CD8-positive, alpha-beta memory T cell (primary cell): ENCODE measurements around the gene ARID1A. TPM values are rescaled to one million over a fixed set of nuclear protein-coding genes. Genes with fewer than 3 reads are reported as not detected.

ENCODE experiments used
- CTCF ChIA-PET: fragments of 350-600 bp; sonication (Branson Sonifier 250); formaldehyde crosslinking; loops from one replicate; lab custom pipeline; 2021; ENCODE audit warnings: antibody characterized with exemption; lab: Charles Lee
- POLR2A ChIA-PET: fragments of 350-600 bp; sonication (Branson Sonifier 250); formaldehyde crosslinking; loops from one replicate; lab custom pipeline; 2021; ENCODE audit warnings: antibody characterized with exemption; lab: Charles Lee
- DNase-seq, 5 donors: peaks; one replicate each; pipeline versions ENCODE4 v3.0.0 to v3.0.0-alpha.2; 2020 to 2022; ENCODE audit warnings: mixed read lengths in 1 of 5
- H3K27ac ChIP-seq: one replicate; pipeline ENCODE4 v1.7.0; 2013; ENCODE audit warnings: low read depth, mild to moderate bottlenecking, low read length, moderate library complexity
- H3K27me3 ChIP-seq: 2 replicates; pipeline ENCODE4 v1.7.0; 2013; ENCODE audit warnings: low read length, mild to moderate bottlenecking; ENCODE audit not compliant: insufficient read depth, poor library complexity, severe bottlenecking
- H3K36me3 ChIP-seq: 2 replicates; pipeline ENCODE4 v1.7.0; 2013; ENCODE audit warnings: mild to moderate bottlenecking, low read length, moderate library complexity; ENCODE audit not compliant: insufficient read depth
- H3K4me1 ChIP-seq: 2 replicates; pipeline ENCODE4 v1.7.0; 2013; ENCODE audit warnings: mild to moderate bottlenecking, low read length, moderate library complexity; ENCODE audit not compliant: insufficient read depth
- H3K4me3 ChIP-seq: 2 replicates; pipeline ENCODE4 v1.7.0; 2013; ENCODE audit warnings: mild to moderate bottlenecking, low read length
- H3K9me3 ChIP-seq: 2 replicates; pipeline ENCODE4 v1.7.0; 2013; ENCODE audit warnings: mild to moderate bottlenecking, low read length
- H3K27ac Mint-ChIP-seq, 8 donors: one replicate each; pipeline ENCODE4 v1.8.0; 2020 to 2021; ENCODE audit warnings: mixed read lengths in 8 of 8, mild to moderate bottlenecking in 6 of 8, inconsistent platforms in 3 of 8, moderate library complexity in 3 of 8
- H3K27me3 Mint-ChIP-seq, 2 donors: one replicate each; pipeline ENCODE4 v1.8.0; 2020 to 2021; ENCODE audit warnings: mixed read lengths in 2 of 2, mild to moderate bottlenecking in 1 of 2, moderate library complexity in 1 of 2
- H3K36me3 Mint-ChIP-seq, 3 donors: one replicate each; pipeline ENCODE4 v1.8.0; 2020 to 2021; ENCODE audit warnings: mixed read lengths in 3 of 3, inconsistent platforms in 1 of 3, mild to moderate bottlenecking in 1 of 3
- H3K4me1 Mint-ChIP-seq, 3 donors: one replicate each; pipeline ENCODE4 v1.8.0; 2020 to 2021; ENCODE audit warnings: mixed read lengths in 3 of 3, inconsistent platforms in 1 of 3, mild to moderate bottlenecking in 1 of 3
- H3K4me3 Mint-ChIP-seq, 7 donors: one replicate each; pipeline ENCODE4 v1.8.0; 2020 to 2021; ENCODE audit warnings: mixed read lengths in 7 of 7, mild to moderate bottlenecking in 6 of 7, moderate library complexity in 4 of 7, inconsistent platforms in 2 of 7
- H3K9me3 Mint-ChIP-seq, 5 donors: one replicate each; pipeline ENCODE4 v1.8.0; 2020 to 2022; ENCODE audit warnings: mixed read lengths in 5 of 5, mild to moderate bottlenecking in 3 of 5, moderate library complexity in 2 of 5, inconsistent platforms in 1 of 5
- polyA plus RNA-seq: library from polyadenylated mRNA; unstranded; fragments of 300-500 nt; fragmentation: Illumina TruSeq; gene quantifications from one replicate; pipeline ENCODE4 v1.2.3, GENCODE V29; 2021
- total RNA-seq, 2 experiments: library from RNA; stranded (reverse); gene quantifications; one replicate each; pipeline ENCODE4 v1.2.3, GENCODE V29; 2021

ARID1A gene
- total and polyA plus RNA-seq, 3 experiments from 2014 or later, result 31.6 to 90.9 (median 88.4) TPM

GRCh38 chr1:26730695-26731094 lies 34.9 kb downstream of the ARID1A start:
- Histone ChIP-seq H3K27me3 (no peaks in the 10 kb centered on the region), H3K36me3 (peaks cover 50% of the 10 kb centered on the region), H3K4me3 (no peak overlapping the region), H3K27ac (no peak overlapping the region), H3K4me1 (peaks cover 60% of the 10 kb centered on the region), H3K9me3 (no peaks in the 10 kb centered on the region)
- CTCF ChIA-PET, result interaction anchor here (1.4 kb wide), 1 partner anchor 12 kb away, joined by 5 read pairs; no protein-coding TSS in a partner anchor
- H3K4me3 Mint-ChIP-seq, result peak overlapping the region in 1 of 7 donors; percentile 34
- H3K36me3 Mint-ChIP-seq, result peaks cover 9 to 64% (median 22%) of the 10 kb centered on the region in 3 donors
- DNase-seq, result no peak
- peak overlapping the region in 6 of 8 donors; percentile 30 to 76 (median 60) for H3K27ac Mint-ChIP-seq
- peaks cover 62 to 85% (median 85%) of the 10 kb centered on the region in 3 donors for H3K4me1 Mint-ChIP-seq
- no peaks in the 10 kb centered on the region for H3K9me3 Mint-ChIP-seq
- POLR2A ChIA-PET, result no interaction called here
- H3K27me3 Mint-ChIP-seq, result no peaks in the 10 kb centered on the region

- Mint-ChIP-seq H3K4me3 (peak overlapping the region in 1 of 7 donors; percentile 34), H3K4me1 (peaks cover 62 to 84% (median 83%) of the 10 kb centered on the region in 3 donors), H3K27ac (peak overlapping the region in 7 of 8 donors; percentile 30 to 89 (median 75)), H3K9me3 (no peaks in the 10 kb centered on the region), H3K36me3 (peaks cover 11 to 66% (median 21%) of the 10 kb centered on the region in 3 donors), H3K27me3 (no peaks in the 10 kb centered on the region)
- H3K9me3 ChIP-seq, result no peaks in the 10 kb centered on the region
- H3K27me3 ChIP-seq, result no peaks in the 10 kb centered on the region
- no peak overlapping the region for H3K4me3 ChIP-seq
- no peak for DNase-seq
- H3K4me1 ChIP-seq, result peaks cover 54% of the 10 kb centered on the region
- ChIA-PET POLR2A (no interaction called here), CTCF (no interaction called here)
- peaks cover 53% of the 10 kb centered on the region for H3K36me3 ChIP-seq
- no peak overlapping the region for H3K27ac ChIP-seq
These were observed 35.6 kb downstream of the ARID1A start for GRCh38 chr1:26731233-26731902.

- H3K27me3 ChIP-seq, result no peaks in the 10 kb centered on the region
- Mint-ChIP-seq H3K9me3 (no peaks in the 10 kb centered on the region), H3K4me1 (peaks cover 42 to 65% (median 63%) of the 10 kb centered on the region in 3 donors), H3K27me3 (no peaks in the 10 kb centered on the region), H3K36me3 (peaks cover 11 to 79% (median 20%) of the 10 kb centered on the region in 3 donors), H3K27ac (peak overlapping the region in 7 of 8 donors; percentile 79 to 96 (median 83)), H3K4me3 (peak overlapping the region in 4 of 7 donors; percentile 45 to 79 (median 57))
- no peaks in the 10 kb centered on the region for H3K9me3 ChIP-seq
- DNase-seq, result no peak
- no peak overlapping the region for H3K4me3 ChIP-seq
- ChIA-PET POLR2A (interaction anchor here (0.5 kb wide), 1 partner anchor 13 kb away, joined by 3 read pairs; no protein-coding TSS in a partner anchor), CTCF (interaction anchor here (1.1 to 1.6 kb wide), 2 partner anchors 35 to 41 kb away, joined by 3 to 5 read pairs; no protein-coding TSS in a partner anchor)
- peaks cover 38% of the 10 kb centered on the region for H3K4me1 ChIP-seq
- peaks cover 54% of the 10 kb centered on the region for H3K36me3 ChIP-seq
- H3K27ac ChIP-seq, result no peak overlapping the region
These were observed 37.6 kb downstream of the ARID1A start for GRCh38 chr1:26733392-26733791.

GRCh38 chr1:26733982-26734381 lies 38.2 kb downstream of the ARID1A start:
- H3K9me3 Mint-ChIP-seq, result no peaks in the 10 kb centered on the region
- Histone ChIP-seq H3K27me3 (no peaks in the 10 kb centered on the region), H3K4me3 (no peak overlapping the region), H3K27ac (peak overlapping the region; percentile 36), H3K9me3 (no peaks in the 10 kb centered on the region), H3K4me1 (peaks cover 37% of the 10 kb centered on the region), H3K36me3 (peaks cover 54% of the 10 kb centered on the region)
- H3K4me3 Mint-ChIP-seq, result peak overlapping the region in 6 of 7 donors; percentile 25 to 79 (median 46)
- H3K27me3 Mint-ChIP-seq, result no peaks in the 10 kb centered on the region
- ChIA-PET CTCF (interaction anchor here (1.0 kb wide), 1 partner anchor 15 kb away, joined by 3 read pairs; no protein-coding TSS in a partner anchor), POLR2A (interaction anchor here (0.5 kb wide), 1 partner anchor 14 kb away, joined by 3 read pairs; no protein-coding TSS in a partner anchor)
- peak overlapping the region; percentile 65 to 89 (median 80) for H3K27ac Mint-ChIP-seq
- peaks cover 38 to 60% (median 59%) of the 10 kb centered on the region in 3 donors for H3K4me1 Mint-ChIP-seq
- peaks cover 11 to 75% (median 20%) of the 10 kb centered on the region in 3 donors for H3K36me3 Mint-ChIP-seq
- DNase-seq, result peak in 1 of 5 donors; percentile 21

DNA sequence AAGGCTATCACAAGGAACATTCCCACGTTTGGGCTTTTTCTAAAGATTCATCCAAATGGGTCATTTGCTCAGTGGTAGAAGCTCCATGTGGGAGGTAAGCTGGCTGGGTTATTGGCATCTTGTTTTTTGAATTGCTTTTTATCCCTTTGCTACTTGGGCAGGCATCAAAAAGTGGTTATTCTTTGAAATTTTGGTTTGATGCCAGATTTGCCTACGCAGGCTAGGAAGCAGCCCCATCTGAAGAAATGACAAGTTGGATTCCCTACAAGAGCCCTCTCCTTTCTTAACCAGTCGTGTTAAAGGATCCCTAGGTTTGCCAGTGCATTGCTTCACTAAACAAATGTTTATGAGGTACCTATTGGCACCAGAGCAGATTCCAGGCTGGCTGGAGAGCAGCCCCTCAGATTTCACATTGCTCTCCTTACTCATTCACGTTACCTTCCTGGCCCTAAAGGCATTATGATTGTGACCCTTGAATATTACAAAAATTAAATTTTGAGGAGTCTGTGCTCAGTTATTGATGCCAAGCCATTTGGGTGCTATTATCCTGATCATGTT lies 38.8 kb downstream of the ARID1A start:
- no peak for DNase-seq
- Histone ChIP-seq H3K27ac (no peak overlapping the region), H3K4me3 (no peak overlapping the region), H3K36me3 (peaks cover 51% of the 10 kb centered on the region), H3K4me1 (peaks cover 39% of the 10 kb centered on the region), H3K27me3 (no peaks in the 10 kb centered on the region), H3K9me3 (no peaks in the 10 kb centered on the region)
- Mint-ChIP-seq H3K27ac (peak overlapping the region in 6 of 8 donors; percentile 73 to 87 (median 80)), H3K4me1 (peaks cover 40 to 63% (median 59%) of the 10 kb centered on the region in 3 donors), H3K4me3 (peak overlapping the region in 2 of 7 donors; percentile 5 to 47), H3K27me3 (no peaks in the 10 kb centered on the region), H3K36me3 (peaks cover 11 to 76% (median 20%) of the 10 kb centered on the region in 3 donors), H3K9me3 (no peaks in the 10 kb centered on the region)
- CTCF ChIA-PET, result interaction anchor here (1.0 kb wide), 1 partner anchor 14 kb away, joined by 3 read pairs; no protein-coding TSS in a partner anchor
- POLR2A ChIA-PET, result interaction anchor here (0.7 kb wide), 1 partner anchor 730 kb away, joined by 4 read pairs; no protein-coding TSS in a partner anchor

GRCh38 chr1:26739329-26739914 lies 43.6 kb downstream of the ARID1A start:
- H3K27me3 Mint-ChIP-seq, result peaks cover 0 to 2% of the 10 kb centered on the region in 2 donors
- Histone ChIP-seq H3K27ac (no peak overlapping the region), H3K4me3 (peak overlapping the region; percentile 16), H3K9me3 (no peaks in the 10 kb centered on the region), H3K4me1 (peaks cover 65% of the 10 kb centered on the region), H3K27me3 (no peaks in the 10 kb centered on the region), H3K36me3 (peaks cover 22% of the 10 kb centered on the region)
- DNase-seq, result peak in 1 of 5 donors; percentile 49
- peak overlapping the region; percentile 28 to 76 (median 64) for H3K4me3 Mint-ChIP-seq
- peak overlapping the region; percentile 62 to 96 (median 90) for H3K27ac Mint-ChIP-seq
- peaks cover 56 to 67% (median 65%) of the 10 kb centered on the region in 3 donors for H3K4me1 Mint-ChIP-seq
- ChIA-PET CTCF (interaction anchor here (1.8 kb wide), 1 partner anchor 42 kb away, joined by 6 read pairs; no protein-coding TSS in a partner anchor), POLR2A (interaction anchor here (1.0 to 1.6 kb wide), 2 partner anchors 41 to 47 kb away, joined by 4 to 7 read pairs; no protein-coding TSS in a partner anchor)
- H3K9me3 Mint-ChIP-seq, result no peaks in the 10 kb centered on the region
- H3K36me3 Mint-ChIP-seq, result peaks cover 4 to 62% (median 16%) of the 10 kb centered on the region in 3 donors

- H3K27ac ChIP-seq, result no peak overlapping the region
- peaks cover 68% of the 10 kb centered on the region for H3K4me1 ChIP-seq
- peaks cover 22% of the 10 kb centered on the region for H3K36me3 ChIP-seq
- Mint-ChIP-seq H3K4me1 (peaks cover 58 to 69% (median 67%) of the 10 kb centered on the region in 3 donors), H3K9me3 (no peaks in the 10 kb centered on the region), H3K27me3 (peaks cover 0 to 2% of the 10 kb centered on the region in 2 donors), H3K27ac (peak overlapping the region; percentile 51 to 96 (median 82)), H3K4me3 (peak overlapping the region in 3 of 7 donors; percentile 0 to 73 (median 29)), H3K36me3 (peaks cover 4 to 62% (median 16%) of the 10 kb centered on the region in 3 donors)
- ChIA-PET POLR2A (interaction anchor here (1.0 to 1.6 kb wide), 2 partner anchors 42 to 48 kb away, joined by 4 to 7 read pairs; no protein-coding TSS in a partner anchor), CTCF (interaction anchor here (1.8 kb wide), 1 partner anchor 43 kb away, joined by 6 read pairs; no protein-coding TSS in a partner anchor)
- no peak for DNase-seq
- no peaks in the 10 kb centered on the region for H3K9me3 ChIP-seq
- no peaks in the 10 kb centered on the region for H3K27me3 ChIP-seq
- H3K4me3 ChIP-seq, result peak overlapping the region; percentile 16
These were observed 44.3 kb downstream of the ARID1A start for GRCh38 chr1:26740023-26740634.
